HEK293T (cell line): ENCODE results near the gene IL15.

Experiments used
- FOXA1 ChIP-seq: fragments of 450-650 bp; IDR thresholded peaks from 2 replicates; pipeline ENCODE4 v1.6.1; 2016; ENCODE audit warnings: mild to moderate bottlenecking
- SUZ12 ChIP-seq: fragments of 450-650 bp; IDR thresholded peaks from 2 replicates; pipeline ENCODE4 v1.6.1; 2016; ENCODE audit warnings: mild to moderate bottlenecking
- TARDBP ChIP-seq: fragments of 450-650 bp; IDR thresholded peaks from 2 replicates; pipeline ENCODE4 v1.6.1; 2016

GRCh38 chr4:141642063-141642462 is 5.7 kb downstream of the IL15 start:
- TF ChIP-seq TARDBP (no peak), FOXA1 (no peak), SUZ12 (no peak)
